Neural cell (in vitro differentiated cells): ENCODE data around the gene USP32.

Experiments used
- EZH2 ChIP-seq: fragments of 200-600, 300-800 bp; shearing (Covaris generic), sonication (generic); IDR thresholded peaks from 2 replicates; pipeline ENCODE4 v1.6.1; 2014; ENCODE audit warnings: antibody characterized with exemption, low read length, borderline replicate concordance, mild to moderate bottlenecking; ENCODE audit not compliant: insufficient read depth, poor library complexity, severe bottlenecking
- RAD21 ChIP-seq: fragments of 450-650 bp; conservative IDR thresholded peaks from 2 replicates; pipeline ENCODE4 v1.6.1; 2014; ENCODE audit warnings: antibody characterized with exemption, mild to moderate bottlenecking, moderate library complexity
- SMC3 ChIP-seq: fragments of 450-650 bp; conservative IDR thresholded peaks from 2 replicates; pipeline ENCODE4 v1.6.1; 2014; ENCODE audit warnings: antibody characterized with exemption, mild to moderate bottlenecking, moderate library complexity; ENCODE audit not compliant: poor library complexity
- TF ChIP-seq, protein P1 (sequence below): fragments of 450-650 bp; IDR thresholded peaks from 2 replicates; pipeline ENCODE4 v1.5.1; 2014; ENCODE audit warnings: antibody characterized with exemption, mild to moderate bottlenecking, moderate library complexity; ENCODE audit not compliant: poor library complexity, severe bottlenecking

DNA sequence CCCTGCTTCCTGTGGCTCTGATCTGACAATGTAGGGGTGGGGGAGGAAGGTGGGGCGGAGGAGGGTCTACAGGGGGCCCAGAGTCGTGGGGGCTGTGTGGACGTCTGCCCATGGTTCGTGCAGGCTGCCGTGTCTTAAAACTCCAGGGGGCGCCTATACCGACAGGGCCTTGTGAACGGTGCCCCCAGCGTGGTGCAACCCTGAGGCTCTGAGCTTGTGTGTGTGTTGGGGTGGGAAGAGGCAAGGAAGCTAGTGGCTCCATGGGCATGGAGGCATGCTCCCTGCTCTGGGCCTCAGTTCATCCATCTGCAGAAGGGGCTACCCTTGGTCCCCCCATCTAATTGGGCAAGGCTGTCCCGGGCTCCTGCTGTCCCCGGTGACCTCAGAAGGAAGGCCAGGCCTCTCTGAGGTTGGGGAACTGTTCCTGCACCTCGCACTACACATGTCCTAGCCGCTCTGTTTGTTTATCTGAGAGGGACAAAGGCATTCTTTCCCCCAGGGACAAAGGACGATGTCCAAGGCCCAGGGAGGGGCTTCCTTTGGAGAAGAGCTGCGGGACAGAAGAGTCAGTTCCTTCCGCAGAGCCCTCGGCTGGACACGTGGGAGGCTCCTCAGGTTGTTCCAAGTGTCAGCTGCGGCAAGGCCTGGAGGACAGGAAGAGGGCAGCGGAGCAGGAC is 228.7 kb downstream of the USP32 start:
- TF ChIP-seq, protein P1, sequence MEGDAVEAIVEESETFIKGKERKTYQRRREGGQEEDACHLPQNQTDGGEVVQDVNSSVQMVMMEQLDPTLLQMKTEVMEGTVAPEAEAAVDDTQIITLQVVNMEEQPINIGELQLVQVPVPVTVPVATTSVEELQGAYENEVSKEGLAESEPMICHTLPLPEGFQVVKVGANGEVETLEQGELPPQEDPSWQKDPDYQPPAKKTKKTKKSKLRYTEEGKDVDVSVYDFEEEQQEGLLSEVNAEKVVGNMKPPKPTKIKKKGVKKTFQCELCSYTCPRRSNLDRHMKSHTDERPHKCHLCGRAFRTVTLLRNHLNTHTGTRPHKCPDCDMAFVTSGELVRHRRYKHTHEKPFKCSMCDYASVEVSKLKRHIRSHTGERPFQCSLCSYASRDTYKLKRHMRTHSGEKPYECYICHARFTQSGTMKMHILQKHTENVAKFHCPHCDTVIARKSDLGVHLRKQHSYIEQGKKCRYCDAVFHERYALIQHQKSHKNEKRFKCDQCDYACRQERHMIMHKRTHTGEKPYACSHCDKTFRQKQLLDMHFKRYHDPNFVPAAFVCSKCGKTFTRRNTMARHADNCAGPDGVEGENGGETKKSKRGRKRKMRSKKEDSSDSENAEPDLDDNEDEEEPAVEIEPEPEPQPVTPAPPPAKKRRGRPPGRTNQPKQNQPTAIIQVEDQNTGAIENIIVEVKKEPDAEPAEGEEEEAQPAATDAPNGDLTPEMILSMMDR: no peak
- no peak for TF ChIP-seq EZH2
- TF ChIP-seq RAD21: no peak
- no peak for TF ChIP-seq SMC3
